OCI-LY1 (cell line): ENCODE measurements around the gene HIVEP1.

Experiments
- H2AFZ ChIP-seq: fragments of 200-600 bp; sonication (generic), shearing (Covaris generic); 2 replicates; pipeline ENCODE4 v1.6.0; 2014; ENCODE audit warnings: antibody characterized with exemption, mild to moderate bottlenecking, low read length
- H3F3A ChIP-seq: fragments of 200-600 bp; sonication (generic), shearing (Covaris generic); 2 replicates; pipeline ENCODE4 v1.6.0; 2014; ENCODE audit warnings: mild to moderate bottlenecking, antibody characterized with exemption, low read length, moderate library complexity; ENCODE audit not compliant: insufficient read depth
- H3K27ac ChIP-seq: fragments of 200-600 bp; sonication (generic); 2 replicates; pipeline ENCODE4 v1.5.1; 2014; ENCODE audit warnings: low read length, mixed run types, mild to moderate bottlenecking, low read depth; ENCODE audit not compliant: poor library complexity, severe bottlenecking
- H3K27me3 ChIP-seq: fragments of 200-600 bp; sonication (generic); 2 replicates; pipeline ENCODE4 v1.6.0; 2014; ENCODE audit warnings: antibody characterized with exemption, mild to moderate bottlenecking, low read length, moderate library complexity; ENCODE audit not compliant: insufficient read depth
- H3K36me3 ChIP-seq: fragments of 200-600 bp; sonication (generic); 2 replicates; pipeline ENCODE4 v1.6.1; 2014; ENCODE audit warnings: mild to moderate bottlenecking, antibody characterized with exemption, low read length, moderate library complexity, mixed read lengths; ENCODE audit not compliant: insufficient read depth
- H3K4me1 ChIP-seq: fragments of 200-600 bp; sonication (generic); 2 replicates; pipeline ENCODE4 v1.5.1; 2014; ENCODE audit warnings: mild to moderate bottlenecking, low read length, moderate library complexity; ENCODE audit not compliant: insufficient read depth, severe bottlenecking
- H3K4me2 ChIP-seq: fragments of 200-600 bp; sonication (generic), shearing (Covaris generic); 2 replicates; pipeline ENCODE4 v1.6.1; 2014; ENCODE audit warnings: low read length
- H3K4me3 ChIP-seq: fragments of 200-600 bp; sonication (generic); 2 replicates; pipeline ENCODE4 v1.5.1; 2014; ENCODE audit warnings: low read length, low read depth, mild to moderate bottlenecking, mixed read lengths; ENCODE audit not compliant: poor library complexity, severe bottlenecking
- H3K79me2 ChIP-seq: fragments of 200-600 bp; shearing (Covaris generic); 2 replicates; pipeline ENCODE4 v1.6.1; 2016; ENCODE audit warnings: mixed run types, low read length, mixed read lengths; ENCODE audit not compliant: insufficient read depth
- H3K9ac ChIP-seq: fragments of 200-600 bp; sonication (generic), shearing (Covaris generic); 2 replicates; pipeline ENCODE4 v1.6.1; 2014; ENCODE audit warnings: mild to moderate bottlenecking, low read length, mixed read lengths
- H3K9me2 ChIP-seq: fragments of 200-600 bp; sonication (generic), shearing (Covaris generic); 2 replicates; pipeline ENCODE4 v1.6.1; 2014; ENCODE audit warnings: low read depth, mild to moderate bottlenecking, low read length, mixed read lengths
- H3K9me3 ChIP-seq: fragments of 200-600 bp; shearing (Covaris generic); 2 replicates; pipeline ENCODE4 v1.6.1; 2014; ENCODE audit warnings: low read length, mixed read lengths
- H4K20me1 ChIP-seq: fragments of 200-600 bp; sonication (generic), shearing (Covaris generic); 2 replicates; pipeline ENCODE4 v1.6.0; 2016; ENCODE audit warnings: mild to moderate bottlenecking, low read length; ENCODE audit not compliant: insufficient read depth
- EZH2 ChIP-seq: fragments of 200-600 bp; sonication (generic), shearing (Covaris generic); IDR thresholded peaks from 2 replicates; pipeline ENCODE4 v1.8.0; 2017; ENCODE audit warnings: borderline replicate concordance, mixed run types, mild to moderate bottlenecking, antibody characterized with exemption, low read length, moderate library complexity, mixed read lengths
- TF ChIP-seq, protein P1 (sequence below): fragments of 200-600 bp; sonication (generic), shearing (Covaris generic); IDR thresholded peaks from 2 replicates; pipeline ENCODE4 v1.5.1; 2017; ENCODE audit warnings: mild to moderate bottlenecking, antibody characterized with exemption, low read length, moderate library complexity, mixed read lengths

Gene HIVEP1

DNA sequence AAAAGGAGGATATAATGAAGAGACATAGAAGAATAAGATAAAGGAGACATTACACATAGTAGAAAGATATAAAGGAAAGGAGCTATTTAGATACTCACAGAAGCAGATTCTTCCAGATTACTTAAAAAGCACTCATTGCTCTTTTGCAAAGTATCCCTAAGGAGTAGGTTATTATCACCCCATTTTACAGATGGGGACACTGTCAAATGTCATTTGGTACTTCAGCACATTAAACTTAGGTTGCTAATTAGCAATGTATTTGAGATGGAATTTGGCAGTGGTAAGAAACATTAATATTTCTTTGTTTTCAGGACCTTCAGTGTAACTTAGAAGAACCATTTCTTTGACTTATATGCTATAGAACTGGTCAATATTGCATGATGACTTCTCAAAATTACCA, 11.9 kb upstream of the HIVEP1 start:
- Histone ChIP-seq H3K4me1 (no peaks in the 10 kb centered on the region), H3K9me3 (no peaks in the 10 kb centered on the region), H4K20me1 (no peaks in the 10 kb centered on the region), H3K9ac (no peak overlapping the region), H3K36me3 (no peaks in the 10 kb centered on the region), H3K27ac (no peak overlapping the region), H3K27me3 (no peaks in the 10 kb centered on the region), H3K79me2 (no peaks in the 10 kb centered on the region), H3F3A (no peaks in the 10 kb centered on the region), H2AFZ (no peak overlapping the region), H3K9me2 (no peaks in the 10 kb centered on the region), H3K4me2 (no peak overlapping the region), H3K4me3 (no peak overlapping the region)
- TF ChIP-seq, protein P1, sequence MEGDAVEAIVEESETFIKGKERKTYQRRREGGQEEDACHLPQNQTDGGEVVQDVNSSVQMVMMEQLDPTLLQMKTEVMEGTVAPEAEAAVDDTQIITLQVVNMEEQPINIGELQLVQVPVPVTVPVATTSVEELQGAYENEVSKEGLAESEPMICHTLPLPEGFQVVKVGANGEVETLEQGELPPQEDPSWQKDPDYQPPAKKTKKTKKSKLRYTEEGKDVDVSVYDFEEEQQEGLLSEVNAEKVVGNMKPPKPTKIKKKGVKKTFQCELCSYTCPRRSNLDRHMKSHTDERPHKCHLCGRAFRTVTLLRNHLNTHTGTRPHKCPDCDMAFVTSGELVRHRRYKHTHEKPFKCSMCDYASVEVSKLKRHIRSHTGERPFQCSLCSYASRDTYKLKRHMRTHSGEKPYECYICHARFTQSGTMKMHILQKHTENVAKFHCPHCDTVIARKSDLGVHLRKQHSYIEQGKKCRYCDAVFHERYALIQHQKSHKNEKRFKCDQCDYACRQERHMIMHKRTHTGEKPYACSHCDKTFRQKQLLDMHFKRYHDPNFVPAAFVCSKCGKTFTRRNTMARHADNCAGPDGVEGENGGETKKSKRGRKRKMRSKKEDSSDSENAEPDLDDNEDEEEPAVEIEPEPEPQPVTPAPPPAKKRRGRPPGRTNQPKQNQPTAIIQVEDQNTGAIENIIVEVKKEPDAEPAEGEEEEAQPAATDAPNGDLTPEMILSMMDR, result no peak
- no peak for TF ChIP-seq EZH2

DNA sequence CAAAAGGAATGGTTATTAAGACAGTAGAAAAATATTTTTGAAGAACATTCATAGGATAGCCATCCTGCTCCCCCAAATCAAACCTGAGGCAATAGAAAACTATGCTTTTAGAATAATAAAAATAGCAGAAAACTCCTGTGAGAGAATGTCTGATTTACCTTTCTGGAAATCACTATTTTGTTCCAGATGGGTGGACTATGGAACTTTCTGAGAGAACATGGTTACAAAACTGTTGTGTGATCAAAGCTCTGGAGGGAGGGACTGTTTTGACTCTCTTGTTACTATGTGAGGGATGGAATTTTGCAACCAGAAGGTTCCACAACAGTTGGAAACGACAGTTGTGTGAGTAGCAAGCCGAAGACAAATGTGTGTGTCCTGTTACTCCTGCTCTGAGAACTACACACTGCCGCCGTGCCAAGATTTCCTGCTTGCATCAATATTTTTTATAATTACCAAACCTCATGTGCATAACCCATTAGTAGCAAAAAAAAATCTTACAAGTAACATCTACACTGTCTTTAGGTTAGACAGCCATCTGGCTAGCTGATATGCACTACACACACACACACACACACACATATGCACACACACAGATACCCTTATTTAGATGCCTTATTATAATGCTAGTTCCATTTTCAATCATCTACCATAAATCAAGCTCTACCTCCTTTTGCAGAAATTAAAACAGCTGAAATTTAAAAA, 11.0 kb upstream of the HIVEP1 start:
- no peaks in the 10 kb centered on the region for H3K4me1 ChIP-seq
- H2AFZ ChIP-seq, result no peak overlapping the region
- H4K20me1 ChIP-seq, result no peaks in the 10 kb centered on the region
- no peaks in the 10 kb centered on the region for H3F3A ChIP-seq
- TF ChIP-seq, protein P1, result no peak
- H3K4me2 ChIP-seq, result no peak overlapping the region
- H3K9me2 ChIP-seq, result no peaks in the 10 kb centered on the region
- no peaks in the 10 kb centered on the region for H3K27me3 ChIP-seq
- H3K9me3 ChIP-seq, result no peaks in the 10 kb centered on the region
- H3K79me2 ChIP-seq, result no peaks in the 10 kb centered on the region
- H3K9ac ChIP-seq, result no peak overlapping the region
- no peak overlapping the region for H3K4me3 ChIP-seq
- H3K36me3 ChIP-seq, result no peaks in the 10 kb centered on the region
- H3K27ac ChIP-seq, result no peak overlapping the region

DNA sequence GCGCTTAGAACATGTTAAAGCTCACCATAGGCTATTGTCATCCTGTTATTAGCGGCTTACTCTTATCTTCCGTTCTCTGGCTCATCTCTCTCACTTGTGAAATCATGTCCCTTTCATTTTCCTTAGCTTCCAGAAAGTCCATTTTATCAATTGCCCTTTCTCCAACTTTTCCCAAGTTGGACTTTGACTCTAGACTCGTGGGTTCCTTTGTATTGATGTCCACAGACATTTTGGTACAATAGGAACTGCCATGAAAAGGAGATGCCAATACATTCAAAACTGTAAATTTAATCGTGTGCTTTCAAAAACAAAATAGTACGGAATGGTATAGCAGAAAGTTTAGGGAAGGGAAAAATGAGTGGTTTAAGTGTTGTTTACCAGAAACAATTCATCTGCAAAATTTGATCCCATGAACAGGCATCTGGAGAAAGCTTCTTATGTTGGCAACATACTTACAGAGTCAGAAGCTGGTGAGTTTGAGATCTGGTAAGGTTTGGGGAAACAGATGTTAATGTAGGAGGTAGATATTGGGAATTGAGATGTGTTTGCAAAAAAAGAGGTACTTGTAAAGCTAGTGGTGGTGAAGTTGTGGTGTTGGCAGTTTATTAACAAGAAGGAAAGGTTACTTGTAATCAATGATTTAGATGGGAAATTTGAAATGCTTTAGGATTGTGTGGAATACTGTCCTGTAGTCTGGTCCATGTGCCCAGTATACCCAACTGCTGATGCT, 10.2 kb upstream of the HIVEP1 start:
- no peak overlapping the region for H3K4me2 ChIP-seq
- TF ChIP-seq, protein P1, result no peak
- no peak for TF ChIP-seq EZH2
- no peaks in the 10 kb centered on the region for H3K9me2 ChIP-seq
- no peaks in the 10 kb centered on the region for H3K27me3 ChIP-seq
- H3F3A ChIP-seq, result no peaks in the 10 kb centered on the region
- no peaks in the 10 kb centered on the region for H3K4me1 ChIP-seq
- no peaks in the 10 kb centered on the region for H3K36me3 ChIP-seq
- no peaks in the 10 kb centered on the region for H3K9me3 ChIP-seq
- H3K79me2 ChIP-seq, result no peaks in the 10 kb centered on the region
- H4K20me1 ChIP-seq, result no peaks in the 10 kb centered on the region
- H3K9ac ChIP-seq, result no peak overlapping the region
- no peak overlapping the region for H3K27ac ChIP-seq
- no peak overlapping the region for H2AFZ ChIP-seq
- H3K4me3 ChIP-seq, result no peak overlapping the region
